HG02884 (cell line): Measurements from ENCODE around the gene HEPACAM.

ENCODE experiments used
- ATAC-seq: cut with Tn5 transposase; IDR thresholded peaks from one replicate; pipeline ENCODE4 v1.9.1; 2021; ENCODE audit warnings: mild to moderate bottlenecking, moderate library complexity; ENCODE audit not compliant: unreplicated experiment

Gene HEPACAM

DNA sequence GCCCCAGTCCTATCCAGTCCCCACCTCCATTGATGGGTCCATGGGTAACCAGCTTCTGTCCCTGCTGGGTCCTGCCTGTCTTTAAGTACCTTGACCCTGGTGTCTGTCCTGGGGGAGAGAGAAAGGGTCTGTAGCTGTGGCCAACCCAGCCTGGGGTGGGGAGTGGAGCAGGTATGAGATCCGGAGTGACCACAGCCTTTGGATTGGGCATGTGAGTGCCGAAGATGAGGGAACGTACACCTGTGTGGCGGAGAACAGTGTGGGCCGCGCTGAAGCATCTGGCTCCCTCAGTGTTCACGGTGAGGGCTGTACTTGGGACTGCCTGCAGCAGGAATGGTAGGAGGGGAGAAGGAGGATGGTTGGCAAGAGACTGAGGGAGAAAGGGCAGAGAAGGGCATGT lies 65.4 kb downstream of the HEPACAM start:
- no peak for ATAC-seq

DNA sequence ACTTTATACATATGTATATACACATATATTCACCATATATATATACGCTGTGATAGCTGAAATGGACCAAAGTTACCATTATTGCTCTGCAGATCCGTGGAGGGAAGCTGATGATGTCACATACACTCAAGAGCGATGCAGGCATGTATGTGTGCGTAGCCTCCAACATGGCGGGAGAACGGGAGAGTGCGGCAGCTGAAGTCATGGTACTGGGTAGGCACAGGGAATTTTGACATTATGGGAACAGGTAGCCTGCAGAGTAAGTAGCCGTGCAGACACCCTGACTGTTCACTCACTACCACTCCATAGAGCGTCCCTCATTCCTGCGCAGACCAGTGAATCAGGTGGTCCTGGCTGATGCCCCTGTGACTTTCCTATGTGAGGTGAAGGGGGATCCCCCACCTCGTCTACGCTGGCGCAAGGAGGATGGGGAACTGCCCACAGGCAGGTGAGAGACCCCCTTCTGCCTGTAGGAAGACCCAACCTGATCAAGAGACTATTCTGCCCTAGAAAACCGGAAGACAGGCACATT lies 65.9 kb downstream of the HEPACAM start:
- no peak for ATAC-seq

DNA sequence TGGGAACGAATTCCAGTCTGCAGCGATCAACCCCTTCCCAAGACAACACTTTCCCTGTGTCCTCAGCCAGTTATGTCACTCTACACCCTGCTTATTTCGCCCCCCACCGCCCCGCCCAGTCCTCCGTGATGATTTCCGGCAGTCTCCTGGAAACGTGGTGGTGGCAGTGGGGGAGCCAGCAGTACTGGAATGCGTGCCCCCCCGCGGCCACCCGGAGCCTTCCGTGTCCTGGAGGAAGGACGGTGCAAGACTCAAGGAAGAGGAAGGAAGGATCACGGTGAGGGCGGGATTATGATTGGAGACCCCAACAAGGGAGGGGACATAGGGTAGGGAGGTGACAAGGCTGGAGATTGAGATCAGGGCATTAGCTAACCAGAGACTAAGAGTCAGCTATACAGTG lies 66.5 kb downstream of the HEPACAM start:
- ATAC-seq = no peak
